ENCODE data around the gene SIPA1L2.

The SIPA1L2 gene

GRCh38 chr1:232675260-232675659 is 45.3 kb upstream of the SIPA1L2 start:
- H3K27ac ChIP-seq (ENCODE audit: low read depth, low read length) = no peak overlapping the region
- no peak for DNase-seq

GRCh38 chr1:232673256-232673655 is 43.3 kb upstream of the SIPA1L2 start:
- H3K23ac ChIP-seq (ENCODE audit: low read length) = no peak overlapping the region
- H3K79me1 ChIP-seq (ENCODE audit: low read length) = no peaks in the 10 kb centered on the region
- WGBS (ENCODE audit: extremely low coverage, insufficient coverage, insufficient read length) = no CpG with 5 or more reads among the region's 6 CpGs
- H2BK12ac ChIP-seq (ENCODE audit: low read length) = no peak overlapping the region
- no peak overlapping the region for H3K14ac ChIP-seq (ENCODE audit: low read length)
- no peak overlapping the region for H3K4me3 ChIP-seq (ENCODE audit: low read depth, low read length)
- no peak for DNase-seq
- H3K36me3 ChIP-seq (ENCODE audit: control insufficient read depth in 1 of 2, insufficient read depth in 2 of 2, low read length in 2 of 2) = no peaks in the 10 kb centered on the region
- H3K4me2 ChIP-seq (ENCODE audit: low read length) = no peak overlapping the region
- H3K18ac ChIP-seq (ENCODE audit: low read length) = no peak overlapping the region
- no peak overlapping the region for H4K12ac ChIP-seq (ENCODE audit: low read depth, low read length)
- no peak overlapping the region for H4K8ac ChIP-seq (ENCODE audit: low read depth, low read length)
- H3K27me3 ChIP-seq (ENCODE audit: insufficient read depth, low read length) = no peaks in the 10 kb centered on the region
- H3K27ac ChIP-seq (ENCODE audit: low read depth, low read length) = no peak overlapping the region
- no peaks in the 10 kb centered on the region for H3K79me2 ChIP-seq (ENCODE audit: control insufficient read depth, insufficient read depth, low read length, poor library complexity)
- no peak overlapping the region for H4K91ac ChIP-seq (ENCODE audit: low read depth, low read length)
- H2BK5ac ChIP-seq (ENCODE audit: low read depth, low read length, poor library complexity) = no peak overlapping the region
- no peak overlapping the region for H3K4ac ChIP-seq (ENCODE audit: low read depth, low read length)
- no peaks in the 10 kb centered on the region for H3K9me3 ChIP-seq (ENCODE audit: insufficient read depth, low read depth, low read length)
- H2AK5ac ChIP-seq (ENCODE audit: low read length) = no peak overlapping the region
- no peak overlapping the region for H2BK120ac ChIP-seq (ENCODE audit: insufficient read depth, low read length, poor library complexity)
- peaks cover 2% of the 10 kb centered on the region in 2 experiments for H3K4me1 ChIP-seq (ENCODE audit: control insufficient read depth in 1 of 2, insufficient read depth in 2 of 2, low read length in 2 of 2)
- no peak overlapping the region for H3K9ac ChIP-seq (ENCODE audit: low read length)
- H2AFZ ChIP-seq (ENCODE audit: insufficient read depth, low read length, poor library complexity) = no peak overlapping the region

More at GRCh38 chr1:232675260-232675659, 45.3 kb upstream of the SIPA1L2 start:
- H3K4ac ChIP-seq (ENCODE audit: low read depth, low read length) = no peak overlapping the region
- H3K14ac ChIP-seq (ENCODE audit: low read length) = no peak overlapping the region
- no peak overlapping the region for H3K4me3 ChIP-seq (ENCODE audit: low read depth, low read length)
- no peak overlapping the region for H2BK120ac ChIP-seq (ENCODE audit: insufficient read depth, low read length, poor library complexity)
- H3K23ac ChIP-seq (ENCODE audit: low read length) = no peak overlapping the region
- no peaks in the 10 kb centered on the region for H3K79me1 ChIP-seq (ENCODE audit: low read length)
- no peaks in the 10 kb centered on the region for H3K9me3 ChIP-seq (ENCODE audit: insufficient read depth, low read depth, low read length)
- no peak overlapping the region for H2BK12ac ChIP-seq (ENCODE audit: low read length)
- no peak overlapping the region for H2AK5ac ChIP-seq (ENCODE audit: low read length)
- no peak overlapping the region for H2BK5ac ChIP-seq (ENCODE audit: low read depth, low read length, poor library complexity)
- H4K91ac ChIP-seq (ENCODE audit: low read depth, low read length) = no peak overlapping the region
- H4K8ac ChIP-seq (ENCODE audit: low read depth, low read length) = no peak overlapping the region
- H3K27me3 ChIP-seq (ENCODE audit: insufficient read depth, low read length) = no peaks in the 10 kb centered on the region
- H2AFZ ChIP-seq (ENCODE audit: insufficient read depth, low read length, poor library complexity) = no peak overlapping the region
- H3K79me2 ChIP-seq (ENCODE audit: control insufficient read depth, insufficient read depth, low read length, poor library complexity) = no peaks in the 10 kb centered on the region
- no CpG with 5 or more reads among the region's 5 CpGs for WGBS (ENCODE audit: extremely low coverage, insufficient coverage, insufficient read length)
- H3K4me1 ChIP-seq (ENCODE audit: control insufficient read depth in 1 of 2, insufficient read depth in 2 of 2, low read length in 2 of 2) = no peaks in the 10 kb centered on the region
- no peaks in the 10 kb centered on the region for H3K36me3 ChIP-seq (ENCODE audit: control insufficient read depth in 1 of 2, insufficient read depth in 2 of 2, low read length in 2 of 2)
- H3K9ac ChIP-seq (ENCODE audit: low read length) = no peak overlapping the region
- H3K4me2 ChIP-seq (ENCODE audit: low read length) = no peak overlapping the region
- no peak overlapping the region for H3K18ac ChIP-seq (ENCODE audit: low read length)
- H4K12ac ChIP-seq (ENCODE audit: low read depth, low read length) = no peak overlapping the region

GRCh38 chr1:232669981-232670747 is 40.2 kb upstream of the SIPA1L2 start:
- Histone ChIP-seq H2BK5ac (ENCODE audit: low read depth, low read length, poor library complexity) (no peak overlapping the region), H3K79me2 (ENCODE audit: control insufficient read depth, insufficient read depth, low read length, poor library complexity) (no peaks in the 10 kb centered on the region), H3K4me2 (ENCODE audit: low read length) (no peak overlapping the region), H4K12ac (ENCODE audit: low read depth, low read length) (no peak overlapping the region), H2BK12ac (ENCODE audit: low read length) (no peak overlapping the region), H2AFZ (ENCODE audit: insufficient read depth, low read length, poor library complexity) (no peak overlapping the region), H3K27ac (ENCODE audit: low read depth, low read length) (no peak overlapping the region), H3K4me3 (ENCODE audit: low read depth, low read length) (no peak overlapping the region), H3K4me1 (ENCODE audit: control insufficient read depth in 1 of 2, insufficient read depth in 2 of 2, low read length in 2 of 2) (peaks cover 2% of the 10 kb centered on the region in 2 experiments), H2BK120ac (ENCODE audit: insufficient read depth, low read length, poor library complexity) (no peak overlapping the region), H4K8ac (ENCODE audit: low read depth, low read length) (no peak overlapping the region), H3K18ac (ENCODE audit: low read length) (no peak overlapping the region), H3K4ac (ENCODE audit: low read depth, low read length) (no peak overlapping the region), H3K79me1 (ENCODE audit: low read length) (no peaks in the 10 kb centered on the region), H2AK5ac (ENCODE audit: low read length) (no peak overlapping the region), H3K9me3 (ENCODE audit: insufficient read depth, low read depth, low read length) (no peaks in the 10 kb centered on the region), H3K23ac (ENCODE audit: low read length) (no peak overlapping the region), H3K14ac (ENCODE audit: low read length) (no peak overlapping the region), H3K36me3 (ENCODE audit: control insufficient read depth in 1 of 2, insufficient read depth in 2 of 2, low read length in 2 of 2) (no peaks in the 10 kb centered on the region), H3K9ac (ENCODE audit: low read length) (no peak overlapping the region), H4K91ac (ENCODE audit: low read depth, low read length) (no peak overlapping the region), H3K27me3 (ENCODE audit: insufficient read depth, low read length) (no peaks in the 10 kb centered on the region)
- DNase-seq = peak; percentile 35 to 58
- WGBS (ENCODE audit: extremely low coverage, insufficient coverage, insufficient read length) = 100% methylated on average over 1 of the region's 11 CpGs

GRCh38 chr1:232667778-232668165 is 37.8 kb upstream of the SIPA1L2 start:
- Histone ChIP-seq H2BK5ac (ENCODE audit: low read depth, low read length, poor library complexity) (no peak overlapping the region), H3K14ac (ENCODE audit: low read length) (no peak overlapping the region), H3K9me3 (ENCODE audit: insufficient read depth, low read depth, low read length) (peaks cover 1% of the 10 kb centered on the region), H2AFZ (ENCODE audit: insufficient read depth, low read length, poor library complexity) (no peak overlapping the region), H3K36me3 (ENCODE audit: control insufficient read depth in 1 of 2, insufficient read depth in 2 of 2, low read length in 2 of 2) (no peaks in the 10 kb centered on the region), H2AK5ac (ENCODE audit: low read length) (no peak overlapping the region), H3K27ac (ENCODE audit: low read depth, low read length) (no peak overlapping the region), H3K9ac (ENCODE audit: low read length) (no peak overlapping the region), H3K4me2 (ENCODE audit: low read length) (no peak overlapping the region), H3K4me3 (ENCODE audit: low read depth, low read length) (no peak overlapping the region), H3K4me1 (ENCODE audit: control insufficient read depth in 1 of 2, insufficient read depth in 2 of 2, low read length in 2 of 2) (peaks cover 2% of the 10 kb centered on the region in 2 experiments), H3K4ac (ENCODE audit: low read depth, low read length) (no peak overlapping the region), H4K91ac (ENCODE audit: low read depth, low read length) (no peak overlapping the region), H2BK120ac (ENCODE audit: insufficient read depth, low read length, poor library complexity) (no peak overlapping the region), H4K8ac (ENCODE audit: low read depth, low read length) (no peak overlapping the region), H2BK12ac (ENCODE audit: low read length) (no peak overlapping the region), H3K23ac (ENCODE audit: low read length) (no peak overlapping the region), H3K27me3 (ENCODE audit: insufficient read depth, low read length) (no peaks in the 10 kb centered on the region), H3K18ac (ENCODE audit: low read length) (no peak overlapping the region), H4K12ac (ENCODE audit: low read depth, low read length) (no peak overlapping the region), H3K79me1 (ENCODE audit: low read length) (no peaks in the 10 kb centered on the region), H3K79me2 (ENCODE audit: control insufficient read depth, insufficient read depth, low read length, poor library complexity) (no peaks in the 10 kb centered on the region)
- DNase-seq = no peak
- WGBS (ENCODE audit: extremely low coverage, insufficient coverage, insufficient read length) = no CpG with 5 or more reads among the region's 4 CpGs

Data from trophoblast cell (in vitro differentiated cells and primary cell).